ENCODE data around the gene FAM227B.

Gene FAM227B

GRCh38 chr15:49282366-49282765 lies 338.3 kb downstream of the FAM227B start:
- no peak for DNase-seq

- DNase-seq = no peak
Observed at GRCh38 chr15:49279521-49280456, 340.8 kb downstream of the FAM227B start.

- no peak for DNase-seq
Observed at GRCh38 chr15:49278751-49279150, 341.9 kb downstream of the FAM227B start.

Data from DMS79 (cell line).